HL-60 (cell line): ENCODE data around the gene VTCN1.
A peak's percentile ranks its signal among the peaks of the same experiment; 100 is the strongest.

ENCODE experiments used
- DNase-seq, 2 experiments: peaks; one replicate each; pipeline ENCODE4 v3.0.0-alpha.2; 2010 to 2020; ENCODE audit warnings: low read depth in 1 of 2, low spot score in 1 of 2
- H3K27ac ChIP-seq: fragments of 250-450 bp; sonication (Bioruptor Pico); replicated peaks from 2 replicates; pipeline ENCODE4 v1.5.1; 2020; ENCODE audit warnings: mild to moderate bottlenecking, moderate library complexity
- H3K27me3 ChIP-seq: fragments of 250-450 bp; sonication (Bioruptor Pico); 2 replicates; pipeline ENCODE4 v1.5.1; 2021; ENCODE audit warnings: mild to moderate bottlenecking, moderate library complexity; ENCODE audit not compliant: insufficient read depth, poor library complexity, severe bottlenecking
- H3K4me3 ChIP-seq: replicated peaks from 2 replicates; pipeline ENCODE4 v1.5.1; 2011; ENCODE audit warnings: mild to moderate bottlenecking, control low read depth, low read length; ENCODE audit not compliant: insufficient read depth
- GABPA ChIP-seq: IDR thresholded peaks from 2 replicates; pipeline ENCODE4 v1.6.1; 2012; ENCODE audit warnings: low read depth
- POLR2AphosphoS5 ChIP-seq: IDR thresholded peaks from 2 replicates; pipeline ENCODE4 v1.6.1; 2012; ENCODE audit warnings: low read depth
- SPI1 ChIP-seq: IDR thresholded peaks from 2 replicates; pipeline ENCODE4 v1.6.1; 2012; ENCODE audit warnings: low read depth, mild to moderate bottlenecking, borderline replicate concordance
- TF ChIP-seq, protein P1 (sequence below): IDR thresholded peaks from 2 replicates; pipeline ENCODE4 v1.6.1; 2012; ENCODE audit warnings: low read depth; ENCODE audit not compliant: insufficient replicate concordance
- TF ChIP-seq, protein P2 (sequence below): IDR thresholded peaks from one replicate; pipeline ENCODE4 v1.5.1; 2011; ENCODE audit warnings: low read length, control low read depth, inconsistent platforms; ENCODE audit not compliant: insufficient read depth

VTCN1 gene

DNA sequence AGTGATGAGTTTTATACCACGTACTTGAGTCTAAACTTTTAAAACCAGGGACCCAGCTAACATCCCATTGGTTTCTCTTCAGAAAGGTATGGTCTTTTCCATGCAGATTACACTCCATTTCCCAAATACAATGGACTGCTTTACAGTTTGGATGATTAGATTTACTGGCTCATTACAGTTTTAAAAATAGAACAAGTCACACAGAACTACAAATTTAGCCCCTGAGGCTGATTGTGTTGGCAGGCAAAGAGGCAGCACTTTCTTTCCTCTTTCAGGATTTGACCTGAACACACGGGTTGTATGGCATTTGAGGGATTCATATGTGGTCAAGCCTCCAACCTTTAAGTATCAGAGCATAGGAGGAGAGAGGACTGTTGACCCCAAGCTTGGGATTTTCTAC lies 21.8 kb upstream of the VTCN1 start:
- Histone ChIP-seq H3K4me3 (no peak overlapping the region), H3K27me3 (no peaks in the 10 kb centered on the region), H3K27ac (no peak overlapping the region)
- no peak for TF ChIP-seq POLR2AphosphoS5
- TF ChIP-seq SPI1 = no peak
- TF ChIP-seq, protein P1, sequence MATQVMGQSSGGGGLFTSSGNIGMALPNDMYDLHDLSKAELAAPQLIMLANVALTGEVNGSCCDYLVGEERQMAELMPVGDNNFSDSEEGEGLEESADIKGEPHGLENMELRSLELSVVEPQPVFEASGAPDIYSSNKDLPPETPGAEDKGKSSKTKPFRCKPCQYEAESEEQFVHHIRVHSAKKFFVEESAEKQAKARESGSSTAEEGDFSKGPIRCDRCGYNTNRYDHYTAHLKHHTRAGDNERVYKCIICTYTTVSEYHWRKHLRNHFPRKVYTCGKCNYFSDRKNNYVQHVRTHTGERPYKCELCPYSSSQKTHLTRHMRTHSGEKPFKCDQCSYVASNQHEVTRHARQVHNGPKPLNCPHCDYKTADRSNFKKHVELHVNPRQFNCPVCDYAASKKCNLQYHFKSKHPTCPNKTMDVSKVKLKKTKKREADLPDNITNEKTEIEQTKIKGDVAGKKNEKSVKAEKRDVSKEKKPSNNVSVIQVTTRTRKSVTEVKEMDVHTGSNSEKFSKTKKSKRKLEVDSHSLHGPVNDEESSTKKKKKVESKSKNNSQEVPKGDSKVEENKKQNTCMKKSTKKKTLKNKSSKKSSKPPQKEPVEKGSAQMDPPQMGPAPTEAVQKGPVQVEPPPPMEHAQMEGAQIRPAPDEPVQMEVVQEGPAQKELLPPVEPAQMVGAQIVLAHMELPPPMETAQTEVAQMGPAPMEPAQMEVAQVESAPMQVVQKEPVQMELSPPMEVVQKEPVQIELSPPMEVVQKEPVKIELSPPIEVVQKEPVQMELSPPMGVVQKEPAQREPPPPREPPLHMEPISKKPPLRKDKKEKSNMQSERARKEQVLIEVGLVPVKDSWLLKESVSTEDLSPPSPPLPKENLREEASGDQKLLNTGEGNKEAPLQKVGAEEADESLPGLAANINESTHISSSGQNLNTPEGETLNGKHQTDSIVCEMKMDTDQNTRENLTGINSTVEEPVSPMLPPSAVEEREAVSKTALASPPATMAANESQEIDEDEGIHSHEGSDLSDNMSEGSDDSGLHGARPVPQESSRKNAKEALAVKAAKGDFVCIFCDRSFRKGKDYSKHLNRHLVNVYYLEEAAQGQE = no peak
- TF ChIP-seq GABPA = no peak
- TF ChIP-seq, protein P2, sequence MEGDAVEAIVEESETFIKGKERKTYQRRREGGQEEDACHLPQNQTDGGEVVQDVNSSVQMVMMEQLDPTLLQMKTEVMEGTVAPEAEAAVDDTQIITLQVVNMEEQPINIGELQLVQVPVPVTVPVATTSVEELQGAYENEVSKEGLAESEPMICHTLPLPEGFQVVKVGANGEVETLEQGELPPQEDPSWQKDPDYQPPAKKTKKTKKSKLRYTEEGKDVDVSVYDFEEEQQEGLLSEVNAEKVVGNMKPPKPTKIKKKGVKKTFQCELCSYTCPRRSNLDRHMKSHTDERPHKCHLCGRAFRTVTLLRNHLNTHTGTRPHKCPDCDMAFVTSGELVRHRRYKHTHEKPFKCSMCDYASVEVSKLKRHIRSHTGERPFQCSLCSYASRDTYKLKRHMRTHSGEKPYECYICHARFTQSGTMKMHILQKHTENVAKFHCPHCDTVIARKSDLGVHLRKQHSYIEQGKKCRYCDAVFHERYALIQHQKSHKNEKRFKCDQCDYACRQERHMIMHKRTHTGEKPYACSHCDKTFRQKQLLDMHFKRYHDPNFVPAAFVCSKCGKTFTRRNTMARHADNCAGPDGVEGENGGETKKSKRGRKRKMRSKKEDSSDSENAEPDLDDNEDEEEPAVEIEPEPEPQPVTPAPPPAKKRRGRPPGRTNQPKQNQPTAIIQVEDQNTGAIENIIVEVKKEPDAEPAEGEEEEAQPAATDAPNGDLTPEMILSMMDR = no peak
- no peak for DNase-seq

DNA sequence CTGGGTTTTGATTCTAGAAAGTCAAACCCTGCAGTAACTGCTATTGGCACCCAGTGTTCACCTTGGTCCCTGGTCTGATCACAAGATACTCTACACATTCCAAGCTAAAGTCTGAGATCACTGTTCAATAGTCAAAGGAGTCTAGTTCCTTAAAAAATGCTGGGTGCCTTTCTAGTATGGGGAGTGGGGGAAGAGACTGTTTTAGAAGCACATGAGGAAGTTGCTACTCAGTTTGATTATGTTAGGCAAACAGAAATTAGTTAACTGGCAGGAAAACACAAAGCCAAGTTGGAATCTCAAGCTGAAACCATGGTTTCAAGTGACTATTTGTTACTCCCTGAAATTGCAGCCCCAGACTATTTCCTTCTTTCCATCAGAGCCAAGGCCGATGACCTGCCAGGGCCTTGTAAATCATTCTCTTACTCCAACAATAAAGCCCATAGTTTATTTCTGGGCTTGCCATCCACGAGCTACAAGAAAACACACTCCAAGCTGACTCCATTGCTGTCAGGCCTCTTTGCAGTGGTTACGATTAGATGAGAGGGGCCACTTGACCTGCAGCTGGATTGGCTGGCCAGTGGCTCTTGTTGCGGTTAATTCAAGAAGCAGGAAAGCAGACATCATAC lies 21.1 kb upstream of the VTCN1 start:
- TF ChIP-seq SPI1 = peak; percentile 31; the same call in 1 of the 2 replicates
- TF ChIP-seq, protein P2 = no peak
- no peak overlapping the region for H3K27ac ChIP-seq
- H3K4me3 ChIP-seq = no peak overlapping the region
- no peaks in the 10 kb centered on the region for H3K27me3 ChIP-seq
- DNase-seq = peak in 1 of 2 experiments; percentile 22

DNA sequence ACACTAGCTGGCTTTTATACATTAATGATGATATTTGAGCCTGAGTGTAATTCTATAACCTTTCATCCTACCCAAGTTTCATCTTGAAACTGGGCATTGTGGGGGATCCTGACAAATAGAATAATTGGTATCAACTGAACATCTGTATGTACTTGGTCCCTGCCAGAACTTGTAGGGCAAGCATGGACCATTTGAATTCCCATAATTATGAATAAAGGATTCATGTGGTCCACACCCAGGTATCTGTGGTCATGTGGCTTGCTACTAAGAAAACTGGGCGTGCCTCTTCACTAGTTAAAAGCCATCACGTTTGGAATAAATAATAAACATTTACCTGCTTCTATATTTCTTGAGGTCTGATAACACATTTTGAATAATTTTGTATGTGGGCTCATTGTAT lies 20.6 kb upstream of the VTCN1 start:
- H3K4me3 ChIP-seq = no peak overlapping the region
- no peak for TF ChIP-seq GABPA
- TF ChIP-seq POLR2AphosphoS5 = no peak
- TF ChIP-seq SPI1 = no peak
- TF ChIP-seq, protein P1 = no peak
- TF ChIP-seq, protein P2 = no peak

DNA sequence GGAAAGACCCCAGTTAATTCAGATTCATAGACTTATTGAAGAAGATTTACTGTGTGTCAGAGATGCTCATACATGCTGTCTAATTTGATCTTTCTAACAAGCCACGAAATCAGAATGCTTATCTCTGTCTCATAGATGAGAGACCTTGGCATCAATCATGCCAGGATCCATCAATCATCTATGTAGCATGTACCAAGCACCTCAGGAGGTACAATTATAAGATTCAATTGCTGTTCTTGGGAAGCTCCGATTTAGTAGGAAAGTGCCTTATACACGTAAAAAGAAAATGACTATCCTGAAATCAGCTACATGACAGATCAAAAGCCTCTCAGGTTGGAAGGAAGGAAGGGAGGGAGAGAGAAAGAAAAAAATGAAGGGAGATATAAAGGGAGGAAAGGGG lies 18.5 kb upstream of the VTCN1 start:
- no peaks in the 10 kb centered on the region for H3K27me3 ChIP-seq
- H3K4me3 ChIP-seq = no peak overlapping the region
- no peak for DNase-seq
- TF ChIP-seq SPI1 = no peak
- TF ChIP-seq, protein P2 = no peak
- TF ChIP-seq, protein P1 = no peak
- no peak for TF ChIP-seq GABPA
- no peak for TF ChIP-seq POLR2AphosphoS5
- no peak overlapping the region for H3K27ac ChIP-seq

More for the DNA sequence above, 20.6 kb upstream of the VTCN1 start:
- H3K27ac ChIP-seq = no peak overlapping the region
- DNase-seq = no peak
- no peaks in the 10 kb centered on the region for H3K27me3 ChIP-seq
